K562 (cell line): ENCODE data around the gene ST6GALNAC1. TPM values are rescaled to one million over a fixed set of nuclear protein-coding genes. Genes with fewer than 3 reads are reported as not detected.
A peak's percentile ranks its signal among the peaks of the same experiment; 100 is the strongest.

ENCODE experiments used
- AFF4 ChIP-seq: sonication (generic); formaldehyde crosslinking; IDR thresholded peaks from 2 replicates; pipeline ENCODE4 v1.8.0; 2023; ENCODE audit warnings: mild to moderate bottlenecking, missing genetic modification reagents
- ARID3A ChIP-seq: IDR thresholded peaks from 2 replicates; pipeline ENCODE4 v1.6.1; 2012; ENCODE audit warnings: low read depth, low read length, improper control_type of control experiment, borderline replicate concordance
- ATF7 ChIP-seq: fragments of 450-650 bp; IDR thresholded peaks from 2 replicates; pipeline ENCODE4 v1.7.1; 2014; ENCODE audit warnings: mild to moderate bottlenecking, moderate library complexity
- BCL6 ChIP-seq: fragments of 250-450 bp; sonication (Bioruptor Pico); IDR thresholded peaks from 2 replicates; pipeline ENCODE4 v1.4.0; 2020
- BRD9 ChIP-seq: fragments of 450-650 bp; IDR thresholded peaks from 2 replicates; pipeline ENCODE4 v1.6.1; 2018; ENCODE audit warnings: low read depth; ENCODE audit not compliant: partially characterized antibody
- CSDE1 ChIP-seq, 2 experiments: fragments of 450-650 bp; IDR thresholded peaks; 2 replicates each; pipeline ENCODE4 v1.6.1; 2016; ENCODE audit warnings: mild to moderate bottlenecking in 1 of 2
- E2F6 ChIP-seq, 2 experiments: IDR thresholded peaks; 2 replicates each; pipeline ENCODE4 v1.6.1; 2011; ENCODE audit warnings: borderline replicate concordance in 1 of 2, control low read depth in 1 of 2, low read depth in 1 of 2, low read length in 1 of 2, mild to moderate bottlenecking in 1 of 2, mixed read lengths in 1 of 2, moderate library complexity in 1 of 2; ENCODE audit not compliant: insufficient read depth in 1 of 2, insufficient read length in 1 of 2, poor library complexity in 1 of 2, severe bottlenecking in 1 of 2; ENCODE audit errors: extremely low read depth in 1 of 2
- ELF4 ChIP-seq: fragments of 450-650 bp; formaldehyde crosslinking; IDR thresholded peaks from 2 replicates; pipeline ENCODE4 v1.4.0; 2022; ENCODE audit warnings: missing genetic modification characterization
- ERF ChIP-seq: fragments of 450-650 bp; formaldehyde crosslinking; IDR thresholded peaks from 2 replicates; pipeline ENCODE4 v1.4.0; 2020; ENCODE audit warnings: mild to moderate bottlenecking, mixed read lengths
- ETV5 ChIP-seq: sonication (generic); formaldehyde crosslinking; IDR thresholded peaks from 2 replicates; pipeline ENCODE4 v1.4.0; 2020; ENCODE audit warnings: low read depth, mild to moderate bottlenecking, missing genetic modification reagents
- FOXP1 ChIP-seq: sonication (generic); formaldehyde crosslinking; IDR thresholded peaks from 2 replicates; pipeline ENCODE4 v1.8.0; 2022; ENCODE audit warnings: mild to moderate bottlenecking, missing genetic modification reagents
- MAFG ChIP-seq: fragments of 450-650 bp; conservative IDR thresholded peaks from 2 replicates; pipeline ENCODE4 v1.6.1; 2016; ENCODE audit warnings: missing genetic modification characterization, missing compliant biosample characterization
- NCOA1 ChIP-seq: fragments of 450-650 bp; IDR thresholded peaks from 2 replicates; pipeline ENCODE4 v1.6.1; 2016; ENCODE audit warnings: low read depth
- PATZ1 ChIP-seq: fragments of 250-450 bp; sonication (Bioruptor Pico); IDR thresholded peaks from 2 replicates; pipeline ENCODE4 v1.5.0; 2020; ENCODE audit warnings: mild to moderate bottlenecking, borderline replicate concordance
- SRSF1 ChIP-seq: fragments of 200-400 bp; formaldehyde crosslinking; IDR thresholded peaks from 2 replicates; pipeline ENCODE4 v1.6.1; 2017; ENCODE audit warnings: mild to moderate bottlenecking, low read depth, low read length, moderate library complexity
- TARDBP ChIP-seq: fragments of 450-650 bp; IDR thresholded peaks from 2 replicates; pipeline ENCODE4 v1.6.1; 2016
- TEAD2 ChIP-seq: fragments of 450-650 bp; IDR thresholded peaks from 2 replicates; pipeline ENCODE4 v1.6.1; 2016; ENCODE audit warnings: missing genetic modification characterization, control low read depth, missing compliant biosample characterization
- ZNF75A ChIP-seq: fragments of 450-650 bp; formaldehyde crosslinking; IDR thresholded peaks from 2 replicates; pipeline ENCODE4 v1.4.0; 2020; ENCODE audit warnings: mild to moderate bottlenecking
- ZZZ3 ChIP-seq: fragments of 450-650 bp; IDR thresholded peaks from 2 replicates; pipeline ENCODE4 v1.6.1; 2016; ENCODE audit warnings: antibody characterized with exemption, mild to moderate bottlenecking, moderate library complexity
- polyA plus RNA-seq, 8 experiments: library from polyadenylated mRNA; depleted of rRNA in 4 of 8; stranded (reverse) in 5 of 8; unstranded in 3 of 8; fragments of >200 nt; fragmentation: Nextera tagmentation in 2 of 8; fragmentation: Illumina TruSeq in 1 of 8; extraction: Ambion mirVana in 2 of 8; extraction: Trizol in 1 of 8; gene quantifications; 2 replicates each; pipeline versions ENCODE4 v1.2.1 to v1.2.3, GENCODE V29; 2011 to 2014; ENCODE audit warnings: inconsistent platforms in 1 of 8, missing spikeins in 1 of 8
- total RNA-seq, 7 experiments: library from RNA; depleted of rRNA in 6 of 7; stranded (reverse); fragments of >200 nt in 6 of 7; fragmentation: Illumina TruSeq in 2 of 7; extraction: Trizol in 2 of 7; gene quantifications; 2 replicates each; pipeline versions ENCODE4 v1.2.1 to v1.2.3, GENCODE V29; 2011 to 2021; ENCODE audit warnings: low replicate concordance in 1 of 7

ST6GALNAC1 gene
- total and polyA plus RNA-seq, 9 of the 15 experiments (the other 6 are each of a cell fraction or from before 2014, with no cell fraction given), result 20.6 to 68.4 (median 50.5) TPM

GRCh38 chr17:76623271-76624146 is 20.0 kb downstream of the ST6GALNAC1 start (continued):
- no peak for TF ChIP-seq CSDE1 (IDR thresholded peaks at IDR 0.05)
- no peak for TF ChIP-seq ATF7
- TF ChIP-seq NCOA1, result peak; percentile 22; the same call in 1 of the 2 replicates
- TF ChIP-seq AFF4 (CRISPR knock-in tag), result no peak
- peak; percentile 85 for TF ChIP-seq MAFG (tag)
- no peak for TF ChIP-seq ETV5
- TF ChIP-seq TEAD2 (tag), result no peak
- TF ChIP-seq ELF4 (CRISPR knock-in tag), result no peak
- peak; percentile 58; the same call in 1 of the 2 replicates for TF ChIP-seq ARID3A
- TF ChIP-seq PATZ1 (CRISPR knock-in tag), result no peak
- TF ChIP-seq TARDBP, result no peak
- TF ChIP-seq ERF (CRISPR knock-in tag), result peak; percentile 33; the same call in 1 of the 2 replicates
- no peak for TF ChIP-seq E2F6 (IDR thresholded peaks at IDR 0.05; ENCODE audit: borderline replicate concordance in 1 of 2, extremely low read depth in 1 of 2, insufficient read depth in 1 of 2, insufficient read length in 1 of 2, low read depth in 1 of 2, low read length in 1 of 2, poor library complexity in 1 of 2, severe bottlenecking in 1 of 2)
- no peak for TF ChIP-seq SRSF1
- TF ChIP-seq BCL6 (CRISPR knock-in tag), result no peak
- TF ChIP-seq ZZZ3, result no peak
- peak; percentile 49 for TF ChIP-seq BRD9
- TF ChIP-seq ZNF75A, result peak; percentile 65; the same call in 1 of the 2 replicates
- TF ChIP-seq FOXP1 (CRISPR knock-in tag), result no peak
